Measurements from ENCODE around the gene SSU72. TPM values are rescaled to one million over a fixed set of nuclear protein-coding genes. Genes with fewer than 3 reads are reported as not detected.
"Not testable (repeated sequence)": the region's sequence is repeated elsewhere in the genome, so short reads cannot be mapped to it uniquely, and the experiment has no call there.

SSU72 gene
- total RNA-seq, 1 experiment from 2014 or later, result 56.2 TPM

GRCh38 chr1:1596493-1597274 lies 22.0 kb upstream of the SSU72 start:
- DNase-seq (ENCODE audit: low spot score), result no peak

- not testable (repeated sequence) for DNase-seq (ENCODE audit: low spot score)
Measured at GRCh38 chr1:1595341-1595740, 20.7 kb upstream of the SSU72 start.

GRCh38 chr1:1594602-1595260 lies 20.1 kb upstream of the SSU72 start:
- DNase-seq (ENCODE audit: low spot score), result no peak

GRCh38 chr1:1593834-1594601 lies 19.4 kb upstream of the SSU72 start:
- no peak for DNase-seq (ENCODE audit: low spot score)

- peak; percentile 43 for DNase-seq (ENCODE audit: low spot score)
Measured at GRCh38 chr1:1591452-1591851, 16.8 kb upstream of the SSU72 start.

- no peak for DNase-seq (ENCODE audit: low spot score)
Measured at GRCh38 chr1:1583347-1584010, 8.8 kb upstream of the SSU72 start.

GRCh38 chr1:1582585-1583346 lies 8.1 kb upstream of the SSU72 start:
- DNase-seq (ENCODE audit: low spot score), result no peak

GRCh38 chr1:1578371-1578940 lies 3.8 kb upstream of the SSU72 start:
- no peak for DNase-seq (ENCODE audit: low spot score)

- DNase-seq (ENCODE audit: low spot score), result no peak
Measured at GRCh38 chr1:1577367-1578011, 2.8 kb upstream of the SSU72 start.

GRCh38 chr1:1573843-1574720 lies 581 bp downstream of the SSU72 start:
- peak; percentile 8 for DNase-seq (ENCODE audit: low spot score)

- DNase-seq (ENCODE audit: low spot score), result no peak
Measured at GRCh38 chr1:1569341-1569740, 5.3 kb downstream of the SSU72 start.

- DNase-seq (ENCODE audit: low spot score), result no peak
Measured at GRCh38 chr1:1567891-1568291, 6.8 kb downstream of the SSU72 start.

- no peak for DNase-seq (ENCODE audit: low spot score)
Measured at GRCh38 chr1:1567152-1567875, 7.3 kb downstream of the SSU72 start.

GRCh38 chr1:1565340-1565739 lies 9.3 kb downstream of the SSU72 start:
- DNase-seq (ENCODE audit: low spot score), result no peak

- no peak for DNase-seq (ENCODE audit: low spot score)
Measured at GRCh38 chr1:1564268-1564667, 10.4 kb downstream of the SSU72 start.

- DNase-seq (ENCODE audit: low spot score), result no peak
Measured at GRCh38 chr1:1563688-1564087, 11.0 kb downstream of the SSU72 start.

GRCh38 chr1:1562556-1563195 lies 12.0 kb downstream of the SSU72 start:
- DNase-seq (ENCODE audit: low spot score), result no peak

GRCh38 chr1:1561801-1562470 lies 12.7 kb downstream of the SSU72 start:
- no peak for DNase-seq (ENCODE audit: low spot score)
